ENCODE measurements around the gene KRTAP10-7.
"Not testable (repeated sequence)": the region's sequence is repeated elsewhere in the genome, so short reads cannot be mapped to it uniquely, and the experiment has no call there.

KRTAP10-7 gene, protein sequence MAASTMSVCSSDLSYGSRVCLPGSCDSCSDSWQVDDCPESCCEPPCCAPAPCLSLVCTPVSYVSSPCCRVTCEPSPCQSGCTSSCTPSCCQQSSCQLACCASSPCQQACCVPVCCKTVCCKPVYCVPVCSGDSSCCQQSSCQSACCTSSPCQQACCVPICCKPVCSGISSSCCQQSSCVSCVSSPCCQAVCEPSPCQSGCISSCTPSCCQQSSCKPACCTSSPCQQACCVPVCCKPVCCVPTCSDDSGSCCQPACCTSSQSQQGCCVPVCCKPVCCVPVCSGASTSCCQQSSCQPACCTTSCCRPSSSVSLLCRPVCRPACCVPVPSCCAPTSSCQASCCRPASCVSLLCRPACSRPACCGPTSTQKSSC

DNA sequence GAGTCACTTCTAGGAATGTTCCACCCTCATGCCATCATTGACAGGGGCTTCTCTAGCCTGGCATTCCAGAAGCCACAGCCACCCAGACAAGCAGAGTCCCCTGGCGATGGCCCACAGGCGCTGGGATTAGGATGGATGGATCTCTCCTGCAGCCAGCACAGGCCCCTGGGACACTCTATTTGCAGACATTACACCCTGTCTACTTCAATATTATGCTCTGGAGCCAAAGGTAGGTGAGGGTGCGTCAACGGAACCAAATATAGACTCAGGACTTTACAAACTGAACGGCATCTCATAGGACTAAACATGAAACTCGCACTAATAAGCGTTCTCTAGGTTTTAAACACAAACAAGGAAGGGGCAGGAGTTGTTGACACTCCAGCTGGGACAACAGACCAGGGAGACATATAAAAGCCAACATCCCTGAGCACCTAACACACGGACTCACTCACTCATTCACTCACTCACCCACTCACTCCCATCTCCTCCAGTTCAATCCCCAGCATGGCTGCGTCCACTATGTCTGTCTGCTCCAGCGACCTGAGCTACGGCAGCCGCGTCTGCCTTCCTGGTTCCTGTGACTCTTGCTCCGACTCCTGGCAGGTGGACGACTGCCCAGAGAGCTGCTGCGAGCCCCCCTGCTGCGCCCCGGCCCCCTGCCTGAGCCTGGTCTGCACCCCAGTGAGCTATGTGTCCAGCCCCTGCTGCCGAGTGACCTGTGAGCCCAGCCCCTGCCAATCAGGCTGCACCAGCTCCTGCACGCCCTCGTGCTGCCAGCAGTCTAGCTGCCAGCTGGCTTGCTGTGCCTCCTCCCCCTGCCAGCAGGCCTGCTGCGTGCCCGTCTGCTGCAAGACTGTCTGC, at the start of gene KRTAP10-7:
TSS of gene KRTAP10-7 (plus strand) at position 480 of the 861 bp plus-strand sequence. CDS start at position 505, 25 bp downstream.
- not testable (repeated sequence) for H3K4me3 ChIP-seq (ENCODE audit: low read length); DNase-seq (ENCODE audit: low read depth)

DNA sequence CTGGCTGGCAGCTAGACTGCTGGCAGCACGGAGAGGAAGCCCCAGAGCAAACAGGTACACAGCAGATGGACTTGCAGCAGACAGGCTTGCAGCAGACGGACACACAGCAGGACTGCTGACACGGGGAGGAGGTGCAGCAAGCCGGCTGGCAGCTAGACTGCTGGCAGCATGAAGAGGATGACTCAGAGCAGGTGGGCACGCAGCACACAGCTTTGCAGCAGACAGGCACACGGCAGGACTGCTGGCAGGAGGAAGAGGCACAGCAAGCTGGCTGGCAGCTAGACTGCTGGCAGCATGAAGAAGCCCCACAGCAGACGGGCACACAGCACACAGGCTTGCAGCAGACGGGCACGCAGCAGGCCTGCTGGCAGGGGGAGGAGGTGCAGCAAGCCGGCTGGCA, 49.6 kb upstream of the KRTAP10-7 start:
- TF ChIP-seq, protein P1, sequence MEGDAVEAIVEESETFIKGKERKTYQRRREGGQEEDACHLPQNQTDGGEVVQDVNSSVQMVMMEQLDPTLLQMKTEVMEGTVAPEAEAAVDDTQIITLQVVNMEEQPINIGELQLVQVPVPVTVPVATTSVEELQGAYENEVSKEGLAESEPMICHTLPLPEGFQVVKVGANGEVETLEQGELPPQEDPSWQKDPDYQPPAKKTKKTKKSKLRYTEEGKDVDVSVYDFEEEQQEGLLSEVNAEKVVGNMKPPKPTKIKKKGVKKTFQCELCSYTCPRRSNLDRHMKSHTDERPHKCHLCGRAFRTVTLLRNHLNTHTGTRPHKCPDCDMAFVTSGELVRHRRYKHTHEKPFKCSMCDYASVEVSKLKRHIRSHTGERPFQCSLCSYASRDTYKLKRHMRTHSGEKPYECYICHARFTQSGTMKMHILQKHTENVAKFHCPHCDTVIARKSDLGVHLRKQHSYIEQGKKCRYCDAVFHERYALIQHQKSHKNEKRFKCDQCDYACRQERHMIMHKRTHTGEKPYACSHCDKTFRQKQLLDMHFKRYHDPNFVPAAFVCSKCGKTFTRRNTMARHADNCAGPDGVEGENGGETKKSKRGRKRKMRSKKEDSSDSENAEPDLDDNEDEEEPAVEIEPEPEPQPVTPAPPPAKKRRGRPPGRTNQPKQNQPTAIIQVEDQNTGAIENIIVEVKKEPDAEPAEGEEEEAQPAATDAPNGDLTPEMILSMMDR (conservative IDR thresholded peaks at IDR 0.05; ENCODE audit: low read length) = no peak
- no peak for DNase-seq (ENCODE audit: low read depth)

DNA sequence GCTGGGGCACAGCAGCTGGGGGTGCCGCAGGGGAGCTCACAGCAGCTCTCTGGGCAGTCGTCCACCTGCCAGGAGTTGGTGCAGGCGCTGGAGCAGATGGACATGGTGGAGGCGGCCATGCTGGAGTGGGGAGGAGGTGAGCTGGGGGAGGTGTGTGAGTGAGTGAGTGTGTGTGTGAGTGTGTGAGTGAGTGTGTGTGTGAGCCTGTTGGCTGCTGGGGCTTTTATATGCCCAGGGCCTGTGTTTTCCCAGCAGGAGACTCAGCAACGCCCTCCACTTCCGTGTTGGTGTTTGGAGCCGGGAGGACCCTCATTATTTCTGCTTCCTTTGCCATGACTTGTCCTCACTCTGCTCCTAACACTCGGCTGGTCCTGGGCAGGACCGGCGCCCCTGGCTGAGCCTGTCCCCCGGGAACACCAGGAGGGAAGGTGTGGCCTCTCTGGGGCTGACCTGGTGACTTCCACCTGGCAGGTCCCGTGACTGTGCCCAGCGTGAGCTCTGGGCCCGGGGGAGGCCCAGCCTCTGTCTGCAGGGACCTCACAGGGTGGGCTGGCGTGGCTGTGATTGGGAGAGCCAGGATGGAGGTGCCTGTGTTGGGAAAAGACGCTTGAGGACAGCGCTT, 48.9 kb upstream of the KRTAP10-7 start, which contains the start of gene KRTAP10-2:
TSS of gene KRTAP10-2 (minus strand) at position 166 of the 622 bp plus-strand sequence. CDS start at position 119, 47 bp downstream.
- no peak for DNase-seq (ENCODE audit: low read depth)
- H3K4me3 ChIP-seq (ENCODE audit: low read length) = no peak within 1 kb of the TSS
- TF ChIP-seq, protein P1 (conservative IDR thresholded peaks at IDR 0.05; ENCODE audit: low read length) = no peak

More for the DNA sequence above, 49.6 kb upstream of the KRTAP10-7 start:
- no peak overlapping the region for H3K4me3 ChIP-seq (ENCODE audit: low read length)

DNA sequence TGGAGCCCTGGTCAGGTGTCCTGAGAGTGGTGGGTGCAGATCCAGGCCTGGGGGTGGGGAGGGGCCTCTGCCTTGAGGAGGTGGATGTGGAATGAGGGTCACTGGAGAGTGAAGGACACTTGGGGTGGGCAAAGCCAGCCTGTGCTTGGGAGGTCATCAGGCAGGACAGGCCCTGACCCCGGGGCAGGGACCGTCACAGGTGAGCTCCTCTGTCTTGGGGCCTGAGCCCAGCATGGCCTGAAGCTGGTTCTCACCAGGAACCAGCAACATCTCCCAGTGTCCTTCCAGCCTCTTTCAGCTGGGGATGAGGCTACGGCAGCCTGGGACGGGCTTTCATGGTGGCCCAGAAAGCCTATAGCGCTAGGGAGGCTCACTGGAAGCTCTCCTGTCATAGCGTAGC, 48.3 kb upstream of the KRTAP10-7 start:
- DNase-seq (ENCODE audit: low read depth) = no peak
- no peak overlapping the region for H3K4me3 ChIP-seq (ENCODE audit: low read length)
- TF ChIP-seq, protein P1 (conservative IDR thresholded peaks at IDR 0.05; ENCODE audit: low read length) = no peak

DNA sequence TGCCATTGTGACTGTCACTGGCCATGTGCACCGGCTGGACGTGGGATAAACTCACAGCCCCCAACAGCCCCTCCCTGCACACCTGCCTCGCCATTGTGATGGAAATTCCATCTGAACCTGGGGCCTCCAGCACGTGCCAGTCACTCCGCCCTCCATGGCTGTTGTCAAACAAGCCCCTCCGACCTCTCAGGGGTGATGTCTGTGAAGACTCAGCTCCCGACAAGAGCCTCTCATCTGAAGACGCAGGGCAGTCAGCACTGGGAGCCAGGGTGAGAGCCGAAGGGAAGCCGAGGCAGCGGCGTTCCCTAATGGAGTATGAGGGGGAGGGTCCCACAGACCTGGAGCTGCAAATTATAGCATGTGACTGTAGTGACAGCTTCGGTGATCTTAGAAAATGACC, 47.7 kb upstream of the KRTAP10-7 start:
- DNase-seq (ENCODE audit: low read depth) = no peak
- H3K4me3 ChIP-seq (ENCODE audit: low read length) = no peak overlapping the region
- TF ChIP-seq, protein P1 (conservative IDR thresholded peaks at IDR 0.05; ENCODE audit: low read length) = no peak

DNA sequence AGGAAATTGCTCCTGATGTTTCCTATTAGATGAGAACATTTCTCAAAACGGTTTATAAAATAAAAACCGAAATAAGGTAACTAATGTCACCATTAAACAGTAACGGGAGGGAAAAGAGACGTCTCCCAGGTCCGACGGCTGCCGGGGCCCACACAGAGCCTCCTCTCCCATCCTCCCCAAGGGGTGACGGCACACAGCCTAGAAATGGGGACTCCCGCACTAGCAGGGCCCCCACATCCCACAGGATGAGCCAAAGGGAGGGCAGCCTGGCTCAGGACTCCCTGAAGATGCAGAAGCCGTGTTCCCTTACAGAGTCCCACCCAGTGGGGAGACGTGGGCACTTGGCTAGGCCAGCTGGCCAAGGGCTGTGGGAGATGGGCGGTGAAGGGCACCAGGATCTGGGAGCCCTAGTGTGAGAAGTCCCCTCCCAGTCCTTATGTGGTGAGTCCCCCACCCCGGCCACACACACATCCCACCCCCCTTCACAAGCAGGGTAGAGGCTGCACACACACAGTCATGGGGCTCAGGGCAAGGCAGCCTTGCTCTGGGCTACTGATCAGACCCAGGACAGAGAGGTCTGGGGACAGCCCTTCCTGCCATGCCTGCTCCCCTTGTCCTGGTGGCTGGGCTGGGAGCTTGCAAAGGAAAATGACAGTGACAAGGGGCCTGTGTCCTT, 45.1 kb upstream of the KRTAP10-7 start:
- no peak for DNase-seq (ENCODE audit: low read depth)
- H3K4me3 ChIP-seq (ENCODE audit: low read length) = no peak overlapping the region
- TF ChIP-seq, protein P1 (conservative IDR thresholded peaks at IDR 0.05; ENCODE audit: low read length) = no peak

DNA sequence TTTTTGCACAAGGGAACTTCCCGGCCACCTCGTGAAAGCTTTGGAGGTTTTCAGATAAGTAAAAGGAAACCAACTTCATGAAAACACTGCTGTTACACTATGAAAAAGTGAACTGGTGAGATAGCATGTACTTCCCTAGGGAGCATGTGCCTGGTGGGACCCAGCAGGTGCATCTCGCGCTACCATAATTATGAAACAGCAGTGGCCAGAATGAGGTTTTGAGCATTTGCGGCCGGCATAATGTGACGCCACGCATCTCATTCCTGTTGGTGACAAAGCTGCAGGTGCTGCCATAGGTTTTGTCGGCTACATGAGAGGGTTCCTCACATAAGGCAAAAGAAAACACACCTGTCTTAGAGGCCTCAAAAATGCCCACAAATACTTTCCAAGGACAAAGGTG, 43.5 kb upstream of the KRTAP10-7 start:
- no peak for DNase-seq (ENCODE audit: low read depth)
- TF ChIP-seq, protein P1 (conservative IDR thresholded peaks at IDR 0.05; ENCODE audit: low read length) = no peak
- H3K4me3 ChIP-seq (ENCODE audit: low read length) = no peak overlapping the region

Data from AG10803 (cell line).